Measurements from ENCODE around the gene DDX27. TPM values are rescaled to one million over a fixed set of nuclear protein-coding genes. Genes with fewer than 3 reads are reported as not detected.

The DDX27 gene
- total and polyA plus RNA-seq, 2 of the 13 experiments (the other 11 are each of a cell fraction or from before 2014, with no cell fraction given) = 42.6 to 72.8 TPM

DNA sequence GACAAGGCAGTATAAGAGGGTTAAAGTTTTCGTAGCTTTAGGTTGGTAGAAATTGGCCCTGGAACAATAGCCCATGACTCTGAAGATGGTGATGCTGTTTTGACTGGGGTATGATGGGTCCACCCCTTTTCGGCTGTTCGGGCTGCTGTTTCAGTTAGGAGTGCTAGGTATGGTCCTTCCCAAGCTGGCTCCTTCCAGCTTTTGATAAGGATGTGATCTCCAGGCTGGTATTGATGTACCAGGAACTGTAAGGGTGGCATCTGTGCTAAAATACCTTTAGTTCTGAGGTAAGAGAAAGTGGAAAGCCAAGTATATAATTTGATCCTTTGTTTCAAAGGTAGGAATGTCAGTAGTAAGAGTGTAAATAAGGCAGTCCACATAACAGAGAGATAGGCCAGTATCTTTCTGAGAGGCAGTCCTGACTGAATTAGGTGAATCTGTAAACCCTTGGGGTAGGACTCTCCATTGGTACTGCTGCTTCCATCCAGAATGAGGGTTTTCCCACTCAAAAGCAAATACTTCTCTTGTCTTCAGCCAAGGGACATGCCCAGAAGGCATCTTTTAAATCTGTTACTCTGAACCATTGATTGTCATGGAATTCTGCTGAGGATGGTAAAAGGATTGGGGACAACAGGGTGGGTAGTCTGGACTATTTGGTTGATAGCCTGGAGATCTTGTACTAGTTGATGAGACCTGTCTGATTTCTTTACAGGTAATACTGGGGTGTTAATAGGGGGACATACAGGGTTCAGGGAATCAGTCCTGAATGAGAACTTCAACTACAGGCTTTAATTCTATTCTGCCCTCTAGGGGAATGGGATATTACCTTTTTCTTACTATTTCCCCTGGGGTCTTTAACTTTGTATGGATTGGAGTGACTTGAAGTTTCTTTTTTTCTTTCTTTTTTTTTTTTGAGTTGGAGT, 64.7 kb downstream of the DDX27 start (continued):
- TF ChIP-seq RBM22 (optimal IDR thresholded peaks at IDR 0.05; ENCODE audit: low read length) = peak; percentile 77
- no peak for TF ChIP-seq ZNF260 (CRISPR knock-in tag; IDR thresholded peaks at IDR 0.05; ENCODE audit: borderline replicate concordance, low read depth)
- TF ChIP-seq XBP1 (CRISPR knock-in tag; IDR thresholded peaks at IDR 0.05) = no peak
- 0 out of 2 replicates have a peak, but pooled peaks have one; percentile 10 for TF ChIP-seq PPARG (CRISPR knock-in tag; conservative IDR thresholded peaks at IDR 0.05)
- TF ChIP-seq SPEN (CRISPR knock-in tag; IDR thresholded peaks at IDR 0.05; ENCODE audit: low read depth) = no peak
- TF ChIP-seq BORCS8-MEF2B (CRISPR knock-in tag; IDR thresholded peaks at IDR 0.05) = no peak
- TF ChIP-seq ZSCAN22 (CRISPR knock-in tag; IDR thresholded peaks at IDR 0.05) = no peak
- TF ChIP-seq MXD3 (CRISPR knock-in tag; IDR thresholded peaks at IDR 0.05) = no peak
- TF ChIP-seq TMF1 (CRISPR knock-in tag; IDR thresholded peaks at IDR 0.05; ENCODE audit: low read depth) = no peak
- no peak for TF ChIP-seq ZNF282 (IDR thresholded peaks at IDR 0.05; ENCODE audit: partially characterized antibody)
- TF ChIP-seq MAX (IDR thresholded peaks at IDR 0.05) = 0 out of 2 replicates have a peak, but pooled peaks have one; percentile 8
- TF ChIP-seq, protein P1, sequence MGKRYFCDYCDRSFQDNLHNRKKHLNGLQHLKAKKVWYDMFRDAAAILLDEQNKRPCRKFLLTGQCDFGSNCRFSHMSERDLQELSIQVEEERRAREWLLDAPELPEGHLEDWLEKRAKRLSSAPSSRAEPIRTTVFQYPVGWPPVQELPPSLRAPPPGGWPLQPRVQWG (CRISPR knock-in tag; IDR thresholded peaks at IDR 0.05; ENCODE audit: borderline replicate concordance, low read depth) = no peak
- no peak for TF ChIP-seq ZNF672 (CRISPR knock-in tag; IDR thresholded peaks at IDR 0.05)
- TF ChIP-seq ESRRA (CRISPR knock-in tag; IDR thresholded peaks at IDR 0.05; ENCODE audit: low read depth) = no peak
- TF ChIP-seq SIX4 (CRISPR knock-in tag; IDR thresholded peaks at IDR 0.05) = no peak
- TF ChIP-seq GTF2F1 (IDR thresholded peaks at IDR 0.05; ENCODE audit: low read length) = no peak
- no peak for TF ChIP-seq ATM (IDR thresholded peaks at IDR 0.05; ENCODE audit: borderline replicate concordance)
- no peak for TF ChIP-seq SMAD3 (CRISPR knock-in tag; IDR thresholded peaks at IDR 0.05)
- peak; percentile 39; the same call in 1 of the 2 replicates for TF ChIP-seq ARID4A (CRISPR knock-in tag; IDR thresholded peaks at IDR 0.05; ENCODE audit: borderline replicate concordance)
- TF ChIP-seq ZNF556 (CRISPR knock-in tag; IDR thresholded peaks at IDR 0.05; ENCODE audit: borderline replicate concordance) = no peak
- TF ChIP-seq ZNF761 (CRISPR knock-in tag; conservative IDR thresholded peaks at IDR 0.05) = no peak
- TF ChIP-seq FOXK2 (IDR thresholded peaks at IDR 0.05) = 0 out of 2 replicates have a peak, but pooled peaks have one; percentile 45
- no peak for TF ChIP-seq ARNTL (CRISPR knock-in tag; IDR thresholded peaks at IDR 0.05)
- TF ChIP-seq ATF4 (CRISPR knock-in tag; IDR thresholded peaks at IDR 0.05) = 0 out of 4 replicates have a peak, but pooled peaks of 1 of the 2 experiments have one; percentile 20
